GM21786 (cell line): ENCODE measurements around the gene MED25.

Experiments
- ATAC-seq: cut with Tn5 transposase; IDR thresholded peaks from one replicate; pipeline ENCODE4 v1.9.1; 2021; ENCODE audit not compliant: unreplicated experiment

MED25 gene

DNA sequence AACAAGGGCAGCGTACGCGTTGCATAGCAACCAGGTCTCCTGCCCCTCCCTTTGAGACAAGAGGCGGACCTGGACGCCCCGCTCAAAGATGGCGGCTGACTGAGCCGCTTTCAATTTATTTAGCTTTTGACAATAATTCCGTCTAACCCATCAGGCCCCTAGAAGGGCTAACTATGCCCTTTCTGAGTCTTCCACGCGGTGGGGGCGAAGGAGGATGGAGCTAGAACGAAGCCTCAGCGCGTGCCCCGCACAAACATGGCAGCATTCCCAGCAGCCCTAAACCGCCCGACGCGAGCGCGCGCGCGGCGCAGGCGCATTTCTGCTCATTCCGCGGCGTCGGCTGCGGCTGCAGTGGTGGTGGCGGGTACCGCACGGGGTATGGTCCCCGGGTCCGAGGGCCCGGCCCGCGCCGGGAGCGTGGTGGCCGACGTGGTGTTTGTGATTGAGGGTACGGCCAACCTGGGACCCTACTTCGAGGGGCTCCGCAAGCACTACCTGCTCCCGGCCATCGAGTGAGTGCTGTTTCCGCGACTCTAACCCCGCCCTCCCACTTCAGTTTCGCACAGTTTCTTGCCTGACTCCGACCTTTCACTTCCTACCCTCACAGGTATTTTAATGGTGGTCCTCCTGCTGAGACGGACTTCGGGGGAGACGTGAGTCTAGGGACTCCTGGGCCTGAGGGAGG is at the start of gene MED25:
Gene MED25 (plus strand): TSS at position 326 of the 685 bp plus-strand sequence. CDS start 53 bp downstream, at position 379.
- ATAC-seq, result peak; percentile 42

DNA sequence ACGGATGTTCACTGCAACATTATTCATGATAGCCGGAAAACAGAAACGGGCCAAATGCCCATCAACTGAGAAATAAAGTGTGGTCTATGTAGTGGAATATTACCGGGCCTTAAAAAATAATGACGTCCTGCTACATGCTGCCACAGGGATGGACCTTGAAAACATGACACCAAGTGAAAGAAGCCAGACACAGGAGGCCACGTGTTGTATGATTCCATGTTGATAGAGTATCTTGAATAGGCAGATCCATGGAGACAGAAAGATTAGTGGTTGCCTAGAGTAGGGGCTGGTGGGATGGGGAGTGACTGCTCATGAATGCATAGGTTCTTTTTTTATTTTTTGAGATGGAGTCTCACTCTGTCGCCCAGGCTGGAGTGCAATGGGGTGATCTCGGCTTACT is 47.6 kb upstream of the MED25 start:
- ATAC-seq, result no peak

DNA sequence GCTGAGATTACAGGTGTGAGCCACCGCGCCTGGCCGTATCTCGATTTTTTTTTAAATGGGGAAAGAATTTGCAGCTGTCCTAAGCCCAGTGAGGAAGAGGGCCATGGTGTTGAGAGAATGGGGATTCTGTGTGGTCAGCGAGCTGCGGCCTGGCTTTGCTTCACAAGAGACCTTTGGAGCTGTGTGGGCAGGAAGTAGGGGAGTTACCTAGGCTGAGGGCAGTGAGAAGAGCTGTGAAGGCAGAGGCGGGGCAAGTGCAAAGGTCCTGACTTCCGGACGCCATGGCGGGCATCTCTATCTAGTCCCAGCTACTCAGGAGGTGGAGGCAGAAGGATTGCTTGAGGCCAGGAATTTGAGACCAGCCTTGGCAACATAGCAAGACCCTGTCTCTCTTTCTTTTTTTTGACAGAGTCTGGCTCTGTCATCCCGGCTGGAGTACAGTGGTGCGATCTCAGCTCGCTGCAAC is 46.4 kb upstream of the MED25 start:
- ATAC-seq, result no peak

DNA sequence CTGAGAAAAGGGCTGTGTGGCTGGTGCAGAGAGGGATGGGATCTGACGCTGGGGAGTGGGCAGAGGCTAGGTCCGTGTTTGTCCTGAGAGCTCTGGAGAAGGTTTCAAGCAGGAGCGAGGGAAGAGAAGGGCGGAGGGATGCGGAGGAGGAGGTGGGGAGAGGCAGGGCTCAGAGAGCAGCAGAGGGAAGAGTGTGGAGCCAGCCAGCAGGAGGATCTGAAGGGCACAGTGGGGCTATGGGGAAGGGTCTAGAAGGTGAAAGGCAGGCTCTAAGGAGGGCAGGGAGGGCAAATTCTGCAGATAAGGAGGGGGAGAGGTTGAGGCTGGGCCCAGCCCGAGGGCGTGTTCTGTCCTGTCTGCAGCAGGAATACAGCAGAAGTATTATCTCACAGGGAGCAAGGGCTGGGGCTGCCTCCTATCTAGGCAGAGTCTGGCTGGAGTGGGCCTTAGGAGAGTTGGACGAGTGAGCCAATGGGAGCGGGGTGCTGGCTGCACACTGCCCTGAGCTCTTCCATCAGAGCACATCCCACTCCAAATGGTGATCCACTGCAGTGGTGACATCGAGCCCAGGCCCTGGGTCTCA is 45.1 kb upstream of the MED25 start:
- no peak for ATAC-seq

DNA sequence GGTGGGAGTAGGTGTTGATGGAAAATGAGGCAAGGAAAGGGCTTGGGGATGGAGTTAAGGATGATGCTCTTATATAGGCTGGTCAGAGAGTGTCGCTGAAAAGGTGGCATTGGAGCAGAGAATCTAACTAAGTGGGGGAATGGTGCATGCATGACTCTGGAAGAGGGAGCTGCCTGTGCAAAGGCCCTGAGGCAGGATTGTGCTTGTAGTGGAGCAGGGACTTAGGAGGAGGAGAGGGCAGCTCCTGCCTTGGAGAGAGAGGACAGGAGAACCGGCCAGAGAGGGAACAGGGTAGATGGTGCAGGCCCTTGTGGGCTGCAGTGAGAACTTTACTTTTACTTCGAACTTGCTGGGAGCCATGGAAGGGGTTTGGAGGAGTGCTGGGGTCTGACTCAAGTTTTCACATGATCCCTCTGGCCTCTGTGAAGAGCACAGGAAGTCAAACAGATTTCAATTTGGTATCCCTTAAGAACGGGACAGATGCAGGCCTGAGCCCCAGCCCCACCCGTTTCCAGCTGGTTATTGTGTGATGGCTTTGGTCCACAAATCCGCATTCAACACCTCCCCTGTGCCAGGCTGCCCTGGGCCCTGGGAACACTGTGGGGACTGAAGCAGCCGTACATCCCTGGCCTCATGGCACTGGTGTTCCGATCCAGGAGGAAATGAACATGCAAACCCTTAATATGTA is 44.3 kb upstream of the MED25 start:
- no peak for ATAC-seq

DNA sequence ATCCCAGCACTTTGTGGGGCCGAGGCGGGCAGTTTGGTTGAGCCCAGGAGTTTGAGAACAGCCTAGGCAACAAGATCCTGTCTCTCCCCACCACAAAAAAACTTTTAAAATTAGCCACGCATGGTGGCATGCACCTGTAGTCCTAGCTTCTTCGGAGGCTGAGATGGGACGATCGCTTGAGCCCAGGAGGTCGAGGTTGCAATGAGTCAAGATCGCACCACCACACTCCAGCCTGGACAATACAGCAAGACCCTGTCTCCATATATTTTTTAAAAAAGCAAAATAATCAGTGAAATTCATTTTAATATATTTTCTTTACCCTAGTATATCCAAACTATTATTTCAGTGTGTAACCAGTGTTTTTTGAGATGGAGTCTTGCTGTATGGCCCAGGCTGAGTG is 43.1 kb upstream of the MED25 start:
- no peak for ATAC-seq

DNA sequence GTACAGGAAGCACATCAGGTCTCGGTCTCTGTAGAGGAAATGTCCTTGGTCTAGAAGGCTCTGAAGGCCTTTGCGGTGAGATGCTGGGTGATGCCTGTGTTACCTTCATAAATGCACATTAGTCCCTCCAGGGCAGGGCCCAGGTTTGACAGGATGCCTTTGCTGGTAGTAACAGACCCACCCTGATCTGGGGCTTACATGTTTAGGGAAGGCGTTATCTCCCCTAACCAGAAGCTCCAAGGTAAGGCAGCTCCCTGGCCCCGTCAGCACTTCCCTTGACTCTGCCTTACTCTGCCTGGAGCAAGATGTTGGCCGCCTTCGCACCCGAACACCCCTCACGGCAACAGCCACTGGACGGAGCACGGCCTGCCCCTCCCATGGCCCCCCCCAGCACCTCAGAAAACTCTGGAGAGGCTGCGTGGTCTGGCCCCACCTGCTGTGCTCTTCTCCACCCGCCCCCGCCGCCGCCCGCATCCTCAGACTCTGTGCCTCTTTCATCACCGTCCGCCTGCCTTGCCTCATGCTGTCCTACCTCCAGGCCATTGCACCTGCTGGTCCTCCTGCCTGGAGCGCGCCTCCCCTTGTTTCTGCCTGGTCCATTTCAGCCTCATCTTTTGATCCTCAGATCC is 42.2 kb upstream of the MED25 start:
- no peak for ATAC-seq

DNA sequence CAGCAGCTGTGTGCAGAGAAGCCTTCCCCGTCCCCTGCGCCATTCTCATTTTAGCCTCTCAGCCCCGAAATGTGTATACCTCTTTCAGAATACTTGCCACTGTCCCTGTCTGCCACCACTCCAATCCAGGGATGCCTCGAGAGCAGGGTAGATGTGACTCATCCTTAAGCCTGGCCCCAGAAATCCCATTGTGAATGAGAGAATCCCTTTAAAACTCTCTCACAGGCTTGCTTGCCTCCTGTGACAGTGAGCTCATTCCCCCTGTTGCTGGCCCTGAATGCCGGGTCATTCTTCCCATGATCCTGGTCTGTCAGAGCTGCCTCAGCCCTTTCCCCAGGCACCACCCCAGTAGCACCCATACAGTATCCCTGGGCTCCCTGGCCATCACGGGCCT is 41.7 kb upstream of the MED25 start:
- no peak for ATAC-seq

DNA sequence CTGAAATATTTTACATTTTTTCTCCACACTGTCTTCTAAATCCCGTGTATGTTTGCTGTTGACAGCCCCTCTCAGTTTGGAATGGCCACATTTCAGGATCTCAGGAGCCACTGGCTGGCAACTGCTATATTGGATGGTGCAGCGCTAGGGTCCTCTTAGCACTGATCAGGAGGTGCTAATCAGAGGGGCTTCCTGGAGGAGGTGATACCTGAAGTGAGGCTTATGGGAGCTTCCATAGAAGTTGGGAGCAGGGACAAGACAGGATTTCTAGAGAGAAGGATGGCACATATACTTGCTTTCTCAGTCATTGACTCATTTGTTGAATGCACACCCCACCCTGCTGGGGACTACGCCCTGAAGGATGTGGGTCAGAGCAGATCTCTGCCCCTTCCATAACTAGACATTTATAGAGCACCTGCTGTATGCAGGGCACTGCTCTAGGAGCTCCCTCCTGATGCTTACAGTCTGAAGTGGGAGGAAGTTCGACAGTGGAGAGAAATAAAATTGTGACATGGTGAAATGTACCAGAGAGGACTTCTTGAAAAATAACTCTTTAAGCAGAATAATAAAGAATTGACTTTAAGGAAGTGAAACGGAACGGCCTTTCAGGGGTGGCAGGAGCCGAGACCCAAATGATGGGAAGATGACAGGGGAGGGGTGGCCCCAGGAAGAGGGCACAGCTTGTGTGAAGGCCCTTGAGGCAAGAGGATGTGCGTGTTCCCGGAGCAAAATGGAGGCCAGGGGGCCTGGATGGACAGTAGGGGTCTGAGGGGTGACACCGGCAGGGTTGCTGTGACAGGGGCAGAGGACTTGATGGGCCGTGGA is 38.1 kb upstream of the MED25 start:
- no peak for ATAC-seq

DNA sequence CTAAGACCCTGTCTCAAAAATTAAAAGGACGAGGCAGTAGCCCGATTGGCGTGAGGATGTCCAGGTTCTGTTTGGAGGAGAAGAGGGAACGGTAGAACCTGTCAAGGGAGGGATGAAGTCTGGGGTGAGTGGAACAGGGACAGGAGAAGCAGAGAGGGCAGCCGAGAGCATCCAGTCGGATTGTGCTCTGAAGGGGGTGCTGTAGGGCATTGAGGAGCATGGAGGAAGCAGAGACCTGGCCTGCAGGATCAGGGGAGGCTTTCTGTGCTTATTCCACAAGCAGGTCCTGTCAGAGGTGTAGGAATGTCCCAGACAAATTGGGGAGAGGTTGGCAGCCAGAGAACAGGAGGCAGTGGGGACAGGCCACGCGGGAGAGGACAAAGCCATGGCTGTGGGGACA is 37.2 kb upstream of the MED25 start:
- ATAC-seq, result no peak

DNA sequence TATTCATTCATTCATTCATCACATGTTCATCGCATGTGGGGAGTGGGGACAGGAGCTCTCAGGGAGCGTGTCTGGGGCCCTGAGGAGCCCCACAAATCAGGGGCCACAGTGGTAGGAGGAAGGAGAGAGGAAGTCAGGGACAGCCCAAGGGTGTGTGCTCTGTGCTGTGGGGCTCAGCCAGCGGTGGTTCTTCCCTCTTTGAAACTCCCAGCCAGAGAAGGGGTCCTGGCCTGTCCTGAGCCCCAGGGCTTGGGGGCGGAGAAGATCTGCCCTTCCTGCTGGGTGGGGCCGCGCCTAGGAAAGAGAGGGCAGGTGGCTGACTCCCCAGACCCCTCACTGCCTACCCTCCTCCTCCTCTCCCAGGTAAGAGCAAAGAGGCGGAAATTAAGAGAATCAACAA is 36.7 kb upstream of the MED25 start:
- ATAC-seq, result no peak

DNA sequence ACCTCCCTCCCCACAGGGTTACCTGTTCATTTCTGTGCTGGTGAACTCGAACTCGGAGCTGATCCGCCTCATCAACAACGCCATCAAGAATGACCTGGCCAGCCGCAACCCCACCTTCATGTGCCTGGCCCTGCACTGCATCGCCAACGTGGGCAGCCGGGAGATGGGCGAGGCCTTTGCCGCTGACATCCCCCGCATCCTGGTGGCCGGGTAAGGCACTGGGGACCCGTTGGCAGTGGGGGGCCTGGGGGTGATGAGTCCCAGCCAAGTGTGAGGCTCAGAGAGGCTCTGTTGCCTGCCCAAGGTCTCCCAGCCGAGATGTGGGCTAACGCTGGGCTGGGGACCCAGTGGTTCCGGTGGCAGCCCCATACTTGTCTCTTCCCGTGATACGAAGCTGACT is 35.6 kb upstream of the MED25 start:
- no peak for ATAC-seq

DNA sequence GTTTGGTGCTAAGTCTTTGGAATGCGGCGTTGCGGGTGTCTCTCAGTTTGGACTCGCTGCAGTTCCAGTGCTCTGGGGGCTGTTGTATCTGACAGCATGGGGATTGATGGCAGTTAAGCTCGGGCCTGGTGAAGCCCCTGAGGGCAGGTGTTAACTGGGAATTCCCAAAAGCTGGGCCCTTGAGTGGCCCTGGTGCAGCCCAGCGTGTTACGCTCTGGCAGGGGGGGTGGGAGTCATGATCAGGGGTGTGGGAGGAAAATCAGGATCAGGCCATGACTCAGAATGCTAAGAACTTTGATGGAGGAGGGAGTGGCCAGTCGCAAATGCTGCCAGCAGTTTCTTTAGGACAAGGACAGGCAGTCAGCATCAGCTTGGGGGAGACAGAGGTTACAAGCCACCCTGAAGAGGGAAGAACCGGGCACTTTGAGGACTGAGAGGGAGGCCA is 31.7 kb upstream of the MED25 start:
- no peak for ATAC-seq

DNA sequence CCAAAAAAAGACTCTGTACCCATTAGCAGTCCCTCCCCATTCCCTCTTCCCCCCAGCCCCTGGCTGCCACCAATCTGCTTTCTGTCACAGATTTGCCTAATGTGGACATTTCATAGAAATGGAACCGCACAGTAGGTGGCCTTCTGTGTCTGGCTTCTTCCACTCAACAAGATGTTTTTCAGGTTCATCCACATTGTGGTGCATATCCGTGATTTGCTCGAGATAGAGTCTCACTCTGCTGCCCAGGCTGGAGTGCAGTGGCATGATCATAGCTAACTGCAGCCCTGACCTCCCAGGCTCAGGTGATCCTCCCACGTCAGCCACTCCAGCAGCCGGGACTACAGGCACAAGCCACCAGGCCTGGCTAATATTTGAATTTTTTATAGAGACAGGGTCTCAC is 30.3 kb upstream of the MED25 start:
- ATAC-seq, result no peak

DNA sequence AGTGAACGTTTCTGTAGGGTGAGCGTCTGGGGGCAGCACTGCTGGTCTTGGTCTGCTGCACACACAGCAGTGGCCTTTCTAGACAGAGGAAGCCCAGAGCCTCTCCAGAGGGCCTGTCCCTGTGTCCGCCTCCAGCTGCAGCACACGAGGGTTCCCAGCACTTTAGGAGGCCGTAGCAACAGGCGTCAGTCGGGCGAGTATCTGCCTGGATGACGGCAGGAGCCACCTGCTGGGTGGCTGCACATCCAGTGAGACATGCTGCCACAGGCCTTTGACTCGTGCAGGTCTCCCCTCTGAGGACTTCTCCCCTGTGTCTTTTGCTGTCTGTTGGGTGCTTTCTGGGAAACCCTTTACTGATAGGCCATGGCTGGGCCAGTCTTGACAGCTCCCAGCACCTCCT is 29.2 kb upstream of the MED25 start:
- ATAC-seq, result no peak

DNA sequence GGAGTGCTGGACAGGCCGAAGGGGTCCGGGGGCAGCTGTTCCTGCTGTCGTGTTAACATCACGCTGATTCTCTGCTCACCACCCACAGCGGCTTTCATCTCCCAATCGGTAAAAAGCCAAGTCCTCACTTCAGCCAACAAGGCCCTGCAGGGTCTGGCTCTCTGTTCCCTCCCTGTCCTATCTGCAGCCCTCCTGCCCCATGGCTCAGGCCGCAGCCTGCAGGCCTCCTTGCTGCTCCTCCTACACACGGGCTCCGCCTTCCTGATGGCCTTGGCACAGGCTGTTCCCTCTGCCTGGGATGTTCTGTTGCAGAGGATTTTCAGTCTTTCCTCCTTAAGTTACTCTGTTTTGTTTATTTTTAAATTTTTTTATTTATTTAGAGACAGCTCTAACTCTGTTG is 27.2 kb upstream of the MED25 start:
- ATAC-seq, result no peak

DNA sequence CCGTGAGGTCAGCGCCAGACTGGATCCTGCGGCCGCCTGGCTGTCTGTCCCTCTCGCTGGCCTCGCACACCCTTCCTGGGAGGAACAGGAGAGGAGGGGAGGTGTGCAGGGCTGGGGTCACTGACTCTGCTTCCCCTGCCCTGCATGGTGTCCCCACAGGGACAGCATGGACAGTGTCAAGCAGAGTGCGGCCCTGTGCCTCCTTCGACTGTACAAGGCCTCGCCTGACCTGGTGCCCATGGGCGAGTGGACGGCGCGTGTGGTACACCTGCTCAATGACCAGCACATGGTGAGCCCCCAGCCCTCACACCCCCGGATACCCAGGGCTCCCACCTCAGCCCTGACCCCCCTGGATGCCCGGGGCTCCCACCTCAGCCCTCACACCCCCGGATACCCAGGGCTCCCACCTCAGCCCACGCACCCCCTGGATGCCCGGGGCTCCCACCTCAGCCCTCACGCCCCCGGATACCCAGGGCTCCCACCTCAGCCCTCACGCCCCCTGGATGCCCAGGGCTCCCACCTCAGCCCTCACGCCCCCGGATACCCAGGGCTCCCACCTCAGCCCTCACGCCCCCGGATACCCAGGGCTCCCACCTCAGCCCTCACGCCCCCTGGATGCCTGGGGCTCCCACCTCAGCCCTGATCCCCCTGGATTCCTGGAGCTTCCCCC is 26.2 kb upstream of the MED25 start:
- no peak for ATAC-seq

DNA sequence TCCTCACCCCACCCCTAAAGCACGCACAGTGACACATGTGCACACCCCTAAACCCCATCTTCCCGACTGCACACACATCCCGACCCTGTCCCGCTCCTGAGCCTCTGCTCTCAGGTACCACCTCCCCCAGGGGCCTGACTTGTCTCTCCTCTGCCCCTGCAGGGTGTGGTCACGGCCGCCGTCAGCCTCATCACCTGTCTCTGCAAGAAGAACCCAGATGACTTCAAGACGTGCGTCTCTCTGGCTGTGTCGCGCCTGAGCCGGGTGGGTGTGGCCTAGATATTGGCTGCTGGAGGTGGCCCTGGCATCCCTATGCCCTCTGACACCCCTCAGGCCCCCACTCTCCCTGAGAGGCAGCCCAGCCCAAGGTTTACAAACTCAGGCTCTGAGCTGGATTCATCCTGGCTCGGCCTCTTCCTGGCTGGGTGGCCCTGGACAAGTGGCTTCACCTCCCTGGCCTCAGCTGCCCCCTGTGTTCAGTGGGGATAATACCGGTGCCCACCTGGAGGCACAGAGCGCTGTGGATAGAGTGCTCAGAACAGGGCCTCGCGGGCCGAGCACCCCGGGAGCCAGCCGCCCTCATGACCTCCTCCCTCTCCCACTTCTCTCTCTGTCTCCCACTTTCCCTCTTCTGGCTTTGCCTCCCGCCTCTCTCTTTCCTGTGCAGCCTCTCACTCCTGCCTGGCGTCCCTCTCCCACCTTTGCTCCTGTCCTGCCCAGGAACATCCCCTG is 25.1 kb upstream of the MED25 start:
- ATAC-seq, result no peak

DNA sequence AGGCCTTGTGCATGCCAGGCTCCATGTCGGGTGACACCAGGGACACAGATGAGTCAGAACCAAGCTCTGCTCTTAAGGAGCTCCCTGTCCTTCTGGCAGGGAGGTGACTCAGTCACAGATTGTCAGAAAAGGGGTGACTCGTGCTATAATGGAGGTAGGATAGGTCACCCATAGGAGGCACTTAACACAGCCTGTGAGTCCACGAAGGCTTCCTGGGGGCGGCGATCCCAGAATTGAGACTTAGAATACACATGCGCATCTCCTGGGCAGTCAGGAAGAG is 24.6 kb upstream of the MED25 start:
- no peak for ATAC-seq

DNA sequence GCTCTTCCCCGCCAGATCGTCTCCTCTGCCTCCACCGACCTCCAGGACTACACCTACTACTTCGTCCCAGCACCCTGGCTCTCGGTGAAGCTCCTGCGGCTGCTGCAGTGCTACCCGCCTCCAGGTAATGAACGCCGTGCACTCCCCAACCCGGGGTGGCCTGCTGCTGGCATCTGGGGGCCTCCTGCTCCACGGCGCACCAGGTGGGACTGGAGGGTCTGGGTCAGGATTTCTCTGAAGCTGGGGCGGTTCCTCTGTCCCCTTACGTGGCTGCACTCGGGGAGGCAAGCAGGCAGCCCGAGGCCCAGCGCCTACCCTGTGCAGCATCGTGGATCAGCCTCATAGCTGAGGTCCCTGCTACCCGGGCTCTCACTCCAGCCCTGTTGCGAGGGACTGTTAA is 22.5 kb upstream of the MED25 start:
- ATAC-seq, result no peak
